DND-41 (cell line): ENCODE measurements around the gene PTOV1.

Experiments used
- ATAC-seq: fragments of 200-7000 bp; cut with Tn5 transposase; 3 replicates; pipeline ENCODE4 v1.9.1; 2021; ENCODE audit warnings: low read depth; ENCODE audit not compliant: insufficient read depth
- DNase-seq: peaks from one replicate; pipeline ENCODE4 v3.0.0-alpha.2; 2020
- H2AFZ ChIP-seq: 2 replicates; pipeline ENCODE4 v1.6.0; 2012; ENCODE audit warnings: low read depth, low read length
- H3K27ac ChIP-seq: 2 replicates; pipeline ENCODE4 v1.5.1; 2012; ENCODE audit warnings: low read length, inconsistent platforms
- H3K27me3 ChIP-seq: fragments of 200-600 bp; sonication (generic); 2 replicates; pipeline ENCODE4 v1.6.0; 2012; ENCODE audit warnings: low read length, mild to moderate bottlenecking, inconsistent platforms; ENCODE audit not compliant: insufficient read depth, poor library complexity
- H3K36me3 ChIP-seq: 2 replicates; pipeline ENCODE4 v1.5.1; 2012; ENCODE audit warnings: low read length, inconsistent platforms; ENCODE audit not compliant: insufficient read depth
- H3K4me1 ChIP-seq: 2 replicates; pipeline ENCODE4 v1.5.1; 2012; ENCODE audit warnings: mild to moderate bottlenecking, low read length; ENCODE audit not compliant: insufficient read depth
- H3K4me2 ChIP-seq: 2 replicates; pipeline ENCODE4 v1.6.0; 2012; ENCODE audit warnings: mild to moderate bottlenecking, moderate library complexity, low read length, inconsistent platforms; ENCODE audit not compliant: insufficient read depth
- H3K4me3 ChIP-seq, 2 experiments: fragments of 200-600 bp in 1 of 2; shearing (Covaris generic) in 1 of 2; 2 replicates each; pipeline ENCODE4 v1.5.1; 2012 to 2016; ENCODE audit warnings: inconsistent platforms in 2 of 2, low read length in 2 of 2, mild to moderate bottlenecking in 2 of 2, low read depth in 1 of 2, moderate library complexity in 1 of 2
- H3K79me2 ChIP-seq: 2 replicates; pipeline ENCODE4 v1.6.0; 2012; ENCODE audit warnings: low read length, inconsistent platforms; ENCODE audit not compliant: insufficient read depth
- H3K9ac ChIP-seq: 2 replicates; pipeline ENCODE4 v1.6.0; 2012; ENCODE audit warnings: low read depth, mild to moderate bottlenecking, inconsistent platforms, low read length, moderate library complexity
- H3K9me3 ChIP-seq: 2 replicates; pipeline ENCODE4 v1.5.1; 2012; ENCODE audit warnings: low read length, moderate library complexity, mild to moderate bottlenecking, inconsistent platforms; ENCODE audit not compliant: insufficient read depth, severe bottlenecking
- H4K20me1 ChIP-seq: 2 replicates; pipeline ENCODE4 v1.6.0; 2012; ENCODE audit warnings: low read length; ENCODE audit not compliant: insufficient read depth
- EZH2 ChIP-seq: IDR thresholded peaks from 3 replicates; pipeline ENCODE4 v1.6.1; 2012; ENCODE audit warnings: borderline replicate concordance, low read depth, mild to moderate bottlenecking, moderate library complexity, low read length, inconsistent platforms; ENCODE audit not compliant: severe bottlenecking
- TF ChIP-seq, protein P1 (sequence below): IDR thresholded peaks from 2 replicates; pipeline ENCODE4 v1.5.1; 2012; ENCODE audit warnings: borderline replicate concordance, low read length, moderate library complexity, mild to moderate bottlenecking; ENCODE audit not compliant: poor library complexity, severe bottlenecking; ENCODE audit errors: extremely low read depth

The PTOV1 gene

DNA sequence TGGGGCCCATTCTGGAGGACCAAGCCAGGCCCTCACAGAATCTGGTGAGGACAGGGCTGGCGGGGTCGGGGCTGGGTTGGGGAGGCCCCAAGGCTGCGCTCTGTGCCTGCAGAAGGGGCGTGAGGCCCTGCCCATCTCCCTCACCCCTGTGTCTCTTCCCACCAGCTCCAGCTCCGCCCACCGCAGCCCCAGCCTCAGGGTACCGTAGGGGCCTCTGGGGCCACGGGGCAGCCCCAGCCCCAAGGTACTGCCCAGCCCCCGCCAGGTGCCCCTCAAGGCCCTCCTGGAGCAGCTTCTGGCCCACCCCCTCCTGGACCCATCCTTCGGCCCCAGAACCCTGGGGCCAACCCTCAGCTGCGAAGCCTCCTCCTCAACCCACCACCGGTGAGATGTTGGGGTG, 15.4 kb upstream of the PTOV1 start:
- H3K4me1 ChIP-seq: peaks cover 3% of the 10 kb centered on the region; the same call in 1 of the 2 replicates

DNA sequence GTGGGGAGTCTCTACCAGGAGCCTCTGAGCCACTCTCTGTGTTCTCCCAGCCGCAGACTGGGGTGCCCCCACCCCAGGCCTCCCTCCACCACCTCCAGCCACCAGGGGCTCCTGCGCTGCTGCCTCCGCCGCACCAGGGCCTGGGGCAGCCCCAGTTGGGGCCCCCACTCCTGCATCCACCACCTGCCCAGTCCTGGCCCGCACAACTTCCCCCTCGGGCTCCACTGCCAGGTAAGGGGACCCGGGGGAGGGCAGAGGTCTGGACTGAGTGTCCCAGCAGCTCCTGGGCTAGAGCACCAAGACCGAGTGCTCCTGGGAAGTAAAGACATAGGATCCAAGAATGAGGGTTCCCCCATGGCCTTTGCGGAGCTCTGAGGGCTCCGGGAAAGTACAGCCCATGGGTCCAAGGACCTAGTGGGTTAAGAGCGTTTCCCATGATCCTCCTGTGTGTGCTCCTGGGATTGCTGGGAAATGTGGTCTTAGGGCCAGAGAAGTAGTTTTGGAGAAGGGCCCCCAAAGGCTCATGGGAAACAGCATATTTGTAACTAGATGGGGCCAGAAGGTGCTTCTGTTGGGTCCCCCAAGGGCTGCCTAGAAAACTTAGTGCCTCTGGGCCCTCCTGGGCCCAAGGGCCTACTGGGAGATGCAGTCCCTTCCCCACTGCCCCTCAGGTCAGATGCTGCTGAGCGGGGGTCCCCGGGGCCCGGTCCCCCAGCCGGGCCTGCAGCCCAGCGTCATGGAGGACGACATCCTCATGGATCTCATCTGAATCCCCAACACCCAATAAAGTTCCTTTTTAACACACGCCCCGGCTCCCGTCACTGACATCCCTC, 14.6 kb upstream of the PTOV1 start:
- no peak overlapping the region for H3K9ac ChIP-seq
- no peak overlapping the region for H3K27ac ChIP-seq
- H4K20me1 ChIP-seq: no peaks in the 10 kb centered on the region; the same call in 1 of the 2 replicates
- H3K36me3 ChIP-seq: peaks cover 88% of the 10 kb centered on the region
- ATAC-seq (no peak), DNase-seq (no peak)
- H3K27me3 ChIP-seq: no peaks in the 10 kb centered on the region
- no peaks in the 10 kb centered on the region for H3K79me2 ChIP-seq
- no peak overlapping the region for H2AFZ ChIP-seq
- peaks cover 3% of the 10 kb centered on the region; the same call in 1 of the 2 replicates for H3K4me1 ChIP-seq
- no peak overlapping the region for H3K4me3 ChIP-seq
- no peak overlapping the region for H3K4me2 ChIP-seq
- no peaks in the 10 kb centered on the region for H3K9me3 ChIP-seq
- no peak for TF ChIP-seq EZH2
- TF ChIP-seq, protein P1, sequence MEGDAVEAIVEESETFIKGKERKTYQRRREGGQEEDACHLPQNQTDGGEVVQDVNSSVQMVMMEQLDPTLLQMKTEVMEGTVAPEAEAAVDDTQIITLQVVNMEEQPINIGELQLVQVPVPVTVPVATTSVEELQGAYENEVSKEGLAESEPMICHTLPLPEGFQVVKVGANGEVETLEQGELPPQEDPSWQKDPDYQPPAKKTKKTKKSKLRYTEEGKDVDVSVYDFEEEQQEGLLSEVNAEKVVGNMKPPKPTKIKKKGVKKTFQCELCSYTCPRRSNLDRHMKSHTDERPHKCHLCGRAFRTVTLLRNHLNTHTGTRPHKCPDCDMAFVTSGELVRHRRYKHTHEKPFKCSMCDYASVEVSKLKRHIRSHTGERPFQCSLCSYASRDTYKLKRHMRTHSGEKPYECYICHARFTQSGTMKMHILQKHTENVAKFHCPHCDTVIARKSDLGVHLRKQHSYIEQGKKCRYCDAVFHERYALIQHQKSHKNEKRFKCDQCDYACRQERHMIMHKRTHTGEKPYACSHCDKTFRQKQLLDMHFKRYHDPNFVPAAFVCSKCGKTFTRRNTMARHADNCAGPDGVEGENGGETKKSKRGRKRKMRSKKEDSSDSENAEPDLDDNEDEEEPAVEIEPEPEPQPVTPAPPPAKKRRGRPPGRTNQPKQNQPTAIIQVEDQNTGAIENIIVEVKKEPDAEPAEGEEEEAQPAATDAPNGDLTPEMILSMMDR: no peak

More for the DNA sequence above, 15.4 kb upstream of the PTOV1 start:
- Histone ChIP-seq H3K9me3 (no peaks in the 10 kb centered on the region), H4K20me1 (peaks cover 5% of the 10 kb centered on the region; the same call in 1 of the 2 replicates), H2AFZ (no peak overlapping the region), H3K79me2 (no peaks in the 10 kb centered on the region), H3K4me3 (no peak overlapping the region), H3K27me3 (no peaks in the 10 kb centered on the region), H3K27ac (no peak overlapping the region), H3K36me3 (peaks cover 93% of the 10 kb centered on the region), H3K9ac (no peak overlapping the region), H3K4me2 (no peak overlapping the region)
- DNase-seq: no peak
- no peak for ATAC-seq
- TF ChIP-seq, protein P1: no peak
- TF ChIP-seq EZH2: no peak

DNA sequence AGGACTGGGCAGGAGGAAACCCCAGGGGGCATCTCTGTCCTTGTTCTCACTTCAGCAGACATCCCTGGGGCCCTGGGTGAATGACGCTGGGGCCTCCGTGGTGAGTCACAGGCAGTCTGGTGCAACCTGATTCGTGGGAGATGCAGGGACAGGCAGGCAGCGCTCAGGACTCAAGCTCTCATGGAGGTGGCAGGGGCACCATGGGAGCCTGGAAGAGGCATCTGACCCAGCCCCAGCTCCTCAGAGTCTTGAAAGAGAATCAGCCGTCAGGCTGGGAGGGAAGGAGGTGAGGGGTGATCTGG, 14.0 kb upstream of the PTOV1 start:
- H3K36me3 ChIP-seq: peaks cover 82% of the 10 kb centered on the region

More for the DNA sequence above, 14.0 kb upstream of the PTOV1 start:
- no peak overlapping the region for H3K4me2 ChIP-seq
- no peaks in the 10 kb centered on the region for H3K9me3 ChIP-seq
- ATAC-seq (no peak), DNase-seq (no peak)
- no peak overlapping the region for H3K4me3 ChIP-seq
- no peaks in the 10 kb centered on the region for H3K27me3 ChIP-seq
- peaks cover 3% of the 10 kb centered on the region; the same call in 1 of the 2 replicates for H3K4me1 ChIP-seq
- TF ChIP-seq, protein P1: no peak
- no peak for TF ChIP-seq EZH2
- H4K20me1 ChIP-seq: no peaks in the 10 kb centered on the region
- H3K79me2 ChIP-seq: no peaks in the 10 kb centered on the region
- no peak overlapping the region for H3K27ac ChIP-seq
- H2AFZ ChIP-seq: no peak overlapping the region
- no peak overlapping the region for H3K9ac ChIP-seq
